GM19395 (cell line): Measurements from ENCODE around the gene MCCC2.
"Not testable (repeated sequence)": the region's sequence is repeated elsewhere in the genome, so short reads cannot be mapped to it uniquely, and the experiment has no call there.

Experiments used
- ATAC-seq: cut with Tn5 transposase; IDR thresholded peaks from one replicate; pipeline ENCODE4 v1.9.1; 2021; ENCODE audit warnings: mild to moderate bottlenecking, moderate library complexity; ENCODE audit not compliant: unreplicated experiment

Gene MCCC2

DNA sequence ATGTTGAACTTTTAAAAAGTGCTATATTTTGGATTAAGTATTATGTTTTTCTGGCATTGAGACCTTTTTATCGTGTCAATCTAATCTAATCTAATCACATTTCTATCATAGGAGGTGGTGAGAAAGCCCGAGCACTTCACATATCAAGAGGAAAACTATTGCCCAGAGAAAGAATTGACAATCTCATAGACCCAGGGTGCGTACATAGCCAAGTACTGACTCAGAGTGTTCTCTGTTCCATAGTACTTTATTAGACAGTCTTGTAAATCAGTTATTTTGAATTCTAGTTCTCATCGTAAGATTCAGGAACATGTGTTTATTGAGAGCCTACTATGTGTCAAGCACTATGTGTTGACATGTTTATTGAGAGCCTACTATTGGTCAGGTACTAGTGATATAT lies 9.0 kb downstream of the MCCC2 start:
- no peak for ATAC-seq

DNA sequence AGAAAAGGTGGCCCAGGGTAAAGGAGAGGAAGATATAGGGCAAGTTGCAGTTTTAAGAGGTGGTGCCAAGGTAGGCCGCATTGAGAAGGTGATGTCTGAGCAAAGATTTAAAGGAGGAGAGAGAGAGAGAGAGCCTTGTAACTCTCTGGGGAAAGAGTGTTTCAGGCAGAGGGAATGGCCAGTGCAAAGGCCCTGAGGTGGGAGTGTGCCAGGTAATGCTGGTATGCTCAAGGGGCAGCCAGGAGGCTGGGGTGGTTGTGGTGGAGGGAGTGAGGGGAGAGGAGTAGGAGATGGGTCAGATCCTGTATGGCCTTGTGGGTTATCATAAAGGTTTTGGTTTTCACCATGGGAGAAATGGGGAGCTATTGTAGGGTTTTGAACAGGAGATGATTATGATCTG lies 9.9 kb downstream of the MCCC2 start:
- ATAC-seq = no peak

DNA sequence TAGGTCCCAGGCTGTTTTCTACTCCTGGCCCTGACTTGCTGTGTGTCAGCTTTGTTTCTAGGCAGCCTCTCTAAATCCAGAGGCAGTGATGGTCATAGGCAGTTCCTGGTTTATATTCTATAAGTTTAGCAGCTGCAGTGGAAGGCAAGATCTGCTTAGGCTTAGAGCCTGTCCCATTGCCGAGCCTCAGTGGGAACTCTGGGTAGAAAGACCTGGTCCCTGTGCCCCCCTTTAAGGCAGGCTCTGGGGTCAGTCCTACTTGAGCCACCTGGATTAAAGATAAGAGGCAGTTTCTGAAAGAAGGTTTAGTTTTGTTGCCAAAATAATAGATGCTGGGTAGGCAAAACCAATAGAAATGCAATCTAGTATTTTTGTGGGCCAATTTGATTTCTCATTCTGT lies 13.6 kb downstream of the MCCC2 start:
- ATAC-seq = no peak

- ATAC-seq = peak; percentile 91
These were observed 14.3 kb downstream of the MCCC2 start for GRCh38 chr5:71601222-71602026.

- ATAC-seq = not testable (repeated sequence)
These were observed 22.8 kb downstream of the MCCC2 start for GRCh38 chr5:71609916-71610315.

DNA sequence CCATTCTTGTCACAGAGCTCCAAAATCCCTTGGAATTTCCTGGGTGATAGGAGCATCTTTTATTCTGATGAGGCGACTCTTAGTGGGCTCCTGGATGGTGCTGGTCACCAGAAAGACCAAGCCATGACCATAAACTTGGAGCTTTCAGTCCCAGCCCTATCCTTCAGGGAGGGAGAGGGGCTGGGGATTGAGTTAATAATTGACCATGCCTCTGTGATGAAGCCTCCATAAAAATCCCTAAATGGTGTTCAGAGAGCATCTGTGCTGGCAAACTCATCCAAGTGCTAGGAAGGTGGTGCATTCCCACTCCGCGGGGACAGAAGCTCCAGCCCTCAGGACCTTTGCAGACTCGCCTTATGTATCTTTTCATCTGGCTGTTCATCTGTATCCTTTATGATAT lies 28.7 kb downstream of the MCCC2 start:
- no peak for ATAC-seq

GRCh38 chr5:71620630-71621029 lies 33.5 kb downstream of the MCCC2 start:
- no peak for ATAC-seq

- ATAC-seq = no peak
These were observed 34.1 kb downstream of the MCCC2 start for GRCh38 chr5:71621268-71621667.

GRCh38 chr5:71621741-71622140 lies 34.6 kb downstream of the MCCC2 start:
- ATAC-seq = no peak

DNA sequence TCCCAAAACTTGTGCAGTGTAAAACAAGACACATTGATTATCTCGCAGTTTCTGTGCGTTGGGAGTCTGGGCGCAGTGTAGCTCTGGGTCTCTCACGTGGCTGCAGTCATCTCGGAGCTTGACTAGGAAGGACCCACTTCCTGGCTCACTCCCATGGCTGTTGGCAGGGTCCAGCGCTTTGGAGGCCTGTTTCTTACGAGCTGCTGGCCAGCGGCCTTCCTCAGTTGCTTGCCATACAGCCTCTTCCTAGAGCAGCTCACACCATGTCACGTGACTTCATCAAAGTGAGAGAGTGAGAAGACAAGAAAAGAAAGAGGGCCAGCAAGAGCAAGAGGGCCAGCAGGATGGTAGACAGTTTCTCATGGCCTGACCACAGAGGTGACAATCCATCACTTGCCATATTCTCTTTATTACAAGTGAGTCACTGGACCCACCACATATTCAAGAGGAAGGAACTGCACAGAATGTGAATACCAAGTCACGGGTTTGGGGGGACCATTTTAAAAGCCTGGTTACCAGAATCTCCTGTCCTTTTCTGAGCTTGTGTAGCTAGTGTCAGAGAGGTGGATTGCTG lies 36.2 kb downstream of the MCCC2 start:
- ATAC-seq = no peak

DNA sequence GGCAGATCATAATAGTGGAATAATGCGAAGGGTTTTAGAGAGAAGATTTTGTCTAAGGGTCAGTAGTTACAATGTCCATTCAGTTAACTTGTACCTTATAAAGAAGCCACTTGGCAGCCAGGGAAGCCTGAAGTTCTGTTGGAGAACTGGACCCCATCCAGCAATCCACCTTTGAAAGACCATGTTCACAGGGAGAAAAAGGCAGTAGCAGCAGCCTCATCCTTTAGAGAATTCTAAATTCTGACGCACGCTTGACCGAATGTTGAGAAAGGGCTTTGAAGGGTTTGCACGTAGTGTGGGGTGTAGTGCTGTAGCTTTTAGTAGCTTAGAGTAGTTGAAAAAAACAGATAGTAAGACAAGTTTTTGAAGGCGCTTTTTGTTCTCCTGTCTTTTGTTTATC lies 42.8 kb downstream of the MCCC2 start:
- no peak for ATAC-seq

GRCh38 chr5:71631070-71631469 lies 43.9 kb downstream of the MCCC2 start:
- ATAC-seq = no peak

DNA sequence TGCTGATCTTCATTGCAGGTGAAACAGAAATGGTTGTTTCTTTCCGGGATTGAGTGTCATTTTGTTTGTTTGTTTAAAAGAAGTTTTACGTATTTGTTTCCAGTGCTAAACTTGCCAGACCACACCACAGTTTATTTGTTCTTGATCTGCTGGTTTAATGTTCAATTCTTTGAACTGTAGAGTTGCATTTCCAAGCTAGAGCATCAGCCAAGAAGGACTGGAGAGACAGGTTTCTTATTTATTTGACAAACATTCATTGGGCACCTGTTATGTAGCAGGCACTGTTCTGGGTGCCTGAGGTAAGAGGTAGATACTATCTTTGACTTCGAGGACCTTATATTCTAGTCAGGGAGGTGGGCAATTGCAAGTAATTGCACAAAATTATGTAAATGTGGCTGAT lies 45.0 kb downstream of the MCCC2 start:
- no peak for ATAC-seq

- no peak for ATAC-seq
These were observed 46.4 kb downstream of the MCCC2 start for GRCh38 chr5:71633255-71634155.

GRCh38 chr5:71637133-71637532 lies 50.0 kb downstream of the MCCC2 start:
- no peak for ATAC-seq

DNA sequence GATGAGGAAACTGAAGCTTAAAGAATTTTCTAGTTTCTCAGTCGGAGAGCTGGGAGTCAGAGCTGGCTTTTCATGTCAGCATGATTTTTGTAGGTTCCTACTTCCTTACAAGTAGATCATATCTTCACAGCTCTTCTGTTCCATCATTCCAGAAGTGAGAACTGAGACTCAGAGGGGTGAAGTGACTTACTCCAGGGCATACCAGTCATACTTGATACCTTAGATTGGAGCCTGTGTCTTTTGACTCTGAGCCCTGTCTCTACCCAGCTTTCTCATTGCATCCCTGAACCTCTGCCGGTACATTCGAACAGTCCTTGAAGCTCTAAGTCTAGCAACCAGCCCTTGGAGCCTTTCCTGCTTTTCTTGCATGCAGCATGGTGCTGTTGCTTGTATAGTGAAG lies 53.3 kb downstream of the MCCC2 start:
- no peak for ATAC-seq

GRCh38 chr5:71645030-71645429 lies 57.9 kb downstream of the MCCC2 start:
- no peak for ATAC-seq

DNA sequence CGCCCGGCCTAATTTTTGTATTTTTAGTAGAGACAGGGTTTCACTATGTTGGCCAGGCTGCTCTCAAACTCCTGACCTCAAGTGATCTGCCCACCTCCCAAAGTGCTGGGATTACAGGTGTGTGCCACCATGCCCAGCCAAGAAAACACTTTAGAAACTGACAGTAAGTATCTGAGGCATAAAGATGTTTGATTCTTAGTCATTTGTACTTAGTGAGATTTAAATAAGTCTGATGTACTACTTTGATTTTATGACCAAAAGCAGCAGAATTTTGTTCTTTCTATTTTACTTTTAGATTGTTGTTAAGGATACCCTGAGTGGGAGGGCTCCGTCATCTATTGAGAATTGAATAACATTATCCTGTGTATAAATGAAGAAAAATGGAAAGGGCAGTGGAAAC lies 63.8 kb downstream of the MCCC2 start:
- not testable (repeated sequence) for ATAC-seq

GRCh38 chr5:71651579-71651978 lies 64.4 kb downstream of the MCCC2 start:
- no peak for ATAC-seq

GRCh38 chr5:71652349-71652748 lies 65.2 kb downstream of the MCCC2 start:
- no peak for ATAC-seq

DNA sequence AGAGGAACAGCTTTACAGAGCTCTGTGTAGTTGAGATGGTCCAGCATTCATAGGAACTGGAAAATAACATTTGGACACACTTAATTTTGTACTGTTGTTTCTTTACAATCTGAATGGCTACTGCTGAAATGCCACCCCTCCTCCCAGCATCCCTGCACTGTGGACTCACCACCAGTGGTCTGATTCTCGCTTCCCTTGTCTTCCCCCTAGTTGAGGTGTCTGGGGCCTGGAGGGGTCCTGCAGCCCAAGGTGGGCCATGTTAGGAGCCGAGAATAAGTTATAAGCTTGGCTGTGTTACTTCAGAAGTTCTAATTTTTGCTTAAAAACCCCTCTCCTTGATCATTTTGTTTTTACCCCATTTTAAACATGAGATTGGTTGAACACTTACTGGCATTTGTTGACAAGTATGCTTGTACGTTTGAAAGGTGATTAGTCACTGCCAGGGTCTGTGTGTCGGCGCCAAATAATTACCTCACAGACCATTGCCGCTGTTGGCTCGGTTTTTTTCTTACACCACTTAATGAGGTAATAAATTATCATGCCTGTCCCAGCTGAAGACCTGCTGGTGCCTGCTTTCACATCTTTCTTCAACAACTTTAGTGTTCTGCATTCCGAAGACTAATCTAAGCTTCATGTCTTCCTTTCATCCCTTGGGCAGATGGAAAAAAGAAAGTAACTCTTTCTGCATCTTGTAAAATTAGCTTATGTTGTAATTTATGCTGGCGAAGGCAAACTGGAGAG lies 65.8 kb downstream of the MCCC2 start:
- ATAC-seq = no peak
